HG02885 (cell line): ENCODE data around the gene GRIK4.

ENCODE experiments used
- ATAC-seq: cut with Tn5 transposase; IDR thresholded peaks from one replicate; pipeline ENCODE4 v1.9.1; 2021; ENCODE audit warnings: mild to moderate bottlenecking; ENCODE audit not compliant: unreplicated experiment, poor library complexity

Gene GRIK4

GRCh38 chr11:120657306-120658070 lies 145.9 kb downstream of the GRIK4 start:
- ATAC-seq, result peak; percentile 54

- ATAC-seq, result peak; percentile 45
Measured at GRCh38 chr11:120658071-120658423, 146.5 kb downstream of the GRIK4 start.

DNA sequence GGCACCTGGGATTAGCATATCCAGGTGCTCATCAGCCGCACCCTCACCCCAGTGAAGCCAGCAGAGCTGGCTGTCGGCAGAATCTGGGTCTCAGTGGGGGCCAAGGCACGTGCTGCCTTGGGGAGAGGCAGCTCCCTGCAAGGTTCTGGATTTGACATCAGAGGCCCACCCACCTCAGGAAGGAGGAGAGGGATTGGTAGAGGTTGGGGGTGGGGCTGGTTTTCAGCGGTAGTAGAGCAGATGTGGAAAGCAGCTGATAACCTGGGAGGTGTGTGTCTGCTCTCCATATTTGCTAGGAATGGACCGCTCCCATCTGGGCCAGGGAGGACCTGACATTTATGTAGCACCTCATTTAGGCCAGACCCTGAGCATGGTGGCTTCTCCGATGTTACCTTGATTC lies 147.5 kb downstream of the GRIK4 start:
- no peak for ATAC-seq

GRCh38 chr11:120660024-120660565 lies 148.5 kb downstream of the GRIK4 start:
- ATAC-seq, result no peak

DNA sequence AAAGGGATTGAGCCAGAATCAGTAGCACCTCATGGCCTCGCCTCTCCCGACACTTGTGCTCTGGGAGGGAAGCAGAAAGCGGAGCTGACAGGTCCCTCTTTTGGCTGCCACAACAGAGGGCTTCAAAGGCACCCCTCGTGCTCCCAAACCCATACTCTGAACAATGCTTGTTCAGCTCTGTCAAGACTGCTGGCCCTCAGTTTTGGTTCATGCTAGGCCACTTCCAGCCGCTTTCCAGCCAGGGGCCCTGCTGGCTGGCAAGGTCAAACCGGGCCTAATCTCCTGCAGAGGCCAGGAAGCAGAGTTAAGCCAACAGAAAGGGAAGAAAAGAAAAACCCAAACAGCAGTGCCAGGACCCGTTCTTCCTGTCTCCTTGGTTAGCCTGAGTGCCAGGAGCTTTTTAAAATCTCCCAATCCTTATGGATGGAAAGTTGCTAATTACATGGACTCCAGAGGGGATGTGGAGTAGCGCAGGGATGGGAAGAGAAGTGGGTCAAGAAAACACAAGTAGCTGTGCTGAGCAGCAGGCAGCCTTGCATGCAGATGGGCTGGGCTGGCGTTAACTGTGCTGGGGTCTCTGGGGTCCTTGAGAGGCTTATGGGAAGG lies 150.6 kb downstream of the GRIK4 start:
- no peak for ATAC-seq

DNA sequence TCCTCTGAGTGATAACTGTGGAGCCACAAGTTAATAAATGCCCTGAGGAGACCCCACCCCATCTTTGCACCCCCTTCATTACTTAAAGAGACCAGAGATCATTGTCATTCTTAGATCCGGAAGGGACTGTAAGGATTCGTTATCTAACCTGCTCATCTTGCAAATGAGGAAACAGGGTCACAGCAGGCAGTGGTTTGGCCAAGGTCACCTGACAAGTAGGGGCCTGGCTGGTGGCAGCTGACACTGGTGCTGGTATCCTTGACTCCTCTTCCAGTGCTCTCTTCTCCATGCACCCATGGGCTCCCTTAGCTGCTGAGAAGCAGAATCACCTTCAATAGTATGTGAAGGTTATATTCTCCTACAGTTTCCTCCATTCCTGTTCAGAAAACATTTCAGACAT lies 151.6 kb downstream of the GRIK4 start:
- no peak for ATAC-seq

DNA sequence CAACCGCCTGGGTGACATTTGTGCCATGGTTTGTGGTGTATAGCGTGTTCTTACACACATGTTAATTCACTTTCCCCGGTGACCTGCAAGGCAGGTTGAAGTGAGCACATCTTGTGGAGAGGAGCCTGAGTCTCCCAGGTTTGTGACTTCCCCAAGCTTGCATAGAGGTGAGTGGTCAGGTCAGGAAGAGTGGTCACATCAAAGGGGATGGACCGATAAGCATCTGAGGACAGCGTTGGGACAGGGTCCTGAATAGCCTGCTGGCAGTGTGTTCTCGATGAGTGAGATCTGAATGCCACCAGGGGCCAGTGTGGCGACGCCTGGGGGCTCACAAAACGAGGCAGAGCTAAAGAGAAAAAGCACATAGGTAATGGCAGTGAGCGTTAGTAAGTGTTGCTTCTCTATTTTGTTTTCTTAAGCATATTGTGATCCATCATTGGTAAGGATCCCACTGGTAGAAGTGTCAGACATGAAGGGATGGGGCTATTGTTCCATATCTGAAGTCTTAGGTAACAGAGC lies 154.6 kb downstream of the GRIK4 start:
- no peak for ATAC-seq

- ATAC-seq, result no peak
Measured at GRCh38 chr11:120667281-120667680, 155.7 kb downstream of the GRIK4 start.

- no peak for ATAC-seq
Measured at GRCh38 chr11:120667934-120668333, 156.4 kb downstream of the GRIK4 start.

GRCh38 chr11:120668537-120668936 lies 157.0 kb downstream of the GRIK4 start:
- no peak for ATAC-seq

GRCh38 chr11:120674542-120674941 lies 163.0 kb downstream of the GRIK4 start:
- ATAC-seq, result no peak

- no peak for ATAC-seq
Measured at GRCh38 chr11:120675171-120675570, 163.6 kb downstream of the GRIK4 start.

DNA sequence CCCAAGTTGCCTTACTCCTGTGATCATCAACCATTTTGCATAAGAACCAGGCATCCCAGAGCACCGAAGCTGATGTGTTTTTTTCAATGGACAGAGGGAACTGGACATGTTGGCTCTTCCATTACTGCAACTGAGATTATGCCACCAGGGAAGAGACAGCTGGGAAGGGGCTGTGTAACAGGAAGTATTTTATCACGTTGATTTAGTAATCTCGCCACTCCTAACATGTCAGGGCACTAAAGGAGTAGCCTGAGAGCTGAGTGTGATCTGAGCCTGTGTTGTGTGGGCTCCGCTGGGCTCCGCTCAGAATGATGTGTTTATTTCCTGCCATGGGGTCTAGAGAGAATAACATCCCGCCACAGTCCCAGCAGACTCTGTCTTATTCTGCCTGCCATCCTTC lies 165.4 kb downstream of the GRIK4 start:
- no peak for ATAC-seq

GRCh38 chr11:120680322-120680721 lies 168.8 kb downstream of the GRIK4 start:
- no peak for ATAC-seq

GRCh38 chr11:120681434-120682331 lies 170.1 kb downstream of the GRIK4 start:
- no peak for ATAC-seq

DNA sequence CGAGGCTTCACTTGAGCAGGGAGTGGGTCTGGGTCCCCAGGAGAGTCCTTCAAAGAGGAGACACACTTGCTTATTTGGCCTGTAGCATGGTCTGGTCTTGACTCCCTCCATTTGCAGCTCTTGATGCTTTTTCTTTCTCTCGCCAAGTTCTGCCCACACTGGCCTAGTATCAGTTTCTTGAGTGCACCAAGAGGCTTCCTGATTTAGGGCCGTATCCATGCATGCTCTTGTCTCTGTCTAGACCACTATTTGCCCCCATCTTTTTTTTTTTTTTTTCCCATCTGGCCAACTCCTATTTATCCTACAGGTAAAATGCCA lies 170.7 kb downstream of the GRIK4 start:
- ATAC-seq, result no peak

DNA sequence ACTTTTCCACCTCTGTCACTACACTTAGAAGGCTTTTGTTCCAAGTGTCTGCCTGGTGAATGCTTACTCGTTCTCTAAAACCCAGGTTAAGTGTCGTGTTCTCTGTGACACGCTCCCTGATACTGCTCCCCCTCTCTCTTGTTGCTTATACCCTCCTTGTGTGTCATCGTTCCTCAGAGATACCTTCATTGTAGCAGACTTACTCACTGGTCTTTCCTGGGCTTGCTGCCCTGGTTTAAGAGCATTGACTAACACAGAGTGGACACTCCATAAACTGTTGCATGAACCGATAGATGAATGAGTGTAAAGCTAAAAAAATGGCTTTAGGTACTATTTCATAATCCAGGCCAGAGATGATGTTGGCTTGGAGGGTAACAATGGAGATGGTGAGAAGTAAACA lies 171.3 kb downstream of the GRIK4 start:
- ATAC-seq, result no peak

- no peak for ATAC-seq
Measured at GRCh38 chr11:120686516-120686915, 175.0 kb downstream of the GRIK4 start.

DNA sequence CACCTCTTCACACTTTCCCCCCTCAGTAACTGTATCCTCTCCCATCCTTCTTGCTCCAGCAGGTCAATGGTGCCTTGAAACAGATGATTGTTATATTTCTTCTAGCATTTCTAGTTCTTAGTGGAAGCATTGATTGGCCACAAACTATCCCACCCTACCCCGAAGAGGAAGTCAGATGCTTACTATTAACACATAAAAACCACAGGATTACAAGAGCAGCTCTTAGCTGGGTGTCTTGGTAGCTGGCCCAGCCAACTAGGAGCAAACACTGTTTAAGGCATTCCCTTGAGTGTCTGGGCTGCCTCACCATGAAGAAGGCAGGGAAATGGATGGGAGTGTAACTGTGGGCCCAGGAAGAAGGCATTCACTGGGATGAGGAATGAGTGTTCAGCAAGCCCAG lies 176.6 kb downstream of the GRIK4 start:
- no peak for ATAC-seq

DNA sequence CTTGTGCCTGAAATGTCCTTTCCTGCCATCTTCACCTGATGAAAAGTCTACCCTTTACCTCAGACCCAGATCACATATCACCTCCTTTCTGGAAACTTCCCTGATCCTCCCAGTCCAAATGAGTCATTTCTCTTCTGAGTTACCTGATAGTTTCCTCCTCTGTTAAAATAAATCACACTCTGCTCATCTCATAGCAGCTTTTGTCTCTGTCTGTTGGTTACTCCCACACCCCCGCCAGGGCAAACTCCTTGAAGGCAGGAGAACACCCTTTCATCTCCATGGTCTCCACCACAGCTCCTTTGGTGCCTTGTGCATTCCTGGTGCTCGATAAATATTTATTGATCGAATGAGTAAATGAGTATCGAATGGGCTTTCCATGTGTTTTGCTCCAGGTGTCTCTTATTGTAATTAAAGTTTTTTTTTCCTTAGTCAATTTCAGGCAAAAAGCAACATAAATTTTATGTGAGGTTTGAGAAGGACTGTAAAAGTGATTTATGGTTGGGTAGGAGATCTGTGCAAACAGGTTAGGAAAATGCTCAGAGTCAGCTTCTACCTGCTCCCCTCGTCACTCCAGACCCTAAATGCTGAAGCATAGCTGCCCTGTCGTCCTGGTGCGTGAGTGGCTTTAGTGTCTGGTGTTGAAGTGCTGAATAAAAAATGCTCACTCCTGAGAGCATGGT lies 178.2 kb downstream of the GRIK4 start:
- no peak for ATAC-seq
